ENCODE measurements around the gene TRIM2.

Gene TRIM2

DNA sequence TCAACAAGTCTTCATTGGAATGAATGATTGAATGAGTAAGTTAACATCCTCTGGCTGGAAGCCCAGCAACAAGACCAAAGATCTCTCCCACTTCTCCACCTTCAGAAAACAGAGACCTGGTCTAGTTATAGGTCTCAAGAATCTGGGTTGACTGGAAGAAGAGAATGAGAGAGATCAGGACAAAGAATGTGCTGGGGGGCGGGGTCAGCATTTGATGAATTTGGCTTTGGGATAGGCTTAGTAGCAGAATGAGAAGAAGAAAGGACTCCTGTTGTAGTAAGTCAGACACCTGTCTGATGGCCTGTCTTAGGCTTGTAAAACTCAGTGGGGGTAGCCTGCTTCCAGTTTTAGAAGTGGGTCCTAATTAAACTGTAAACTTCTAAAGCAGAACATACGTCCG, 51.0 kb downstream of the TRIM2 start:
- H3K79me2 ChIP-seq (ENCODE audit: insufficient read depth, low read depth), result no peaks in the 10 kb centered on the region
- peaks cover 14% of the 10 kb centered on the region for H3K4me1 ChIP-seq (ENCODE audit: low read depth, poor library complexity, severe bottlenecking)
- no peak overlapping the region for H2AFZ ChIP-seq (ENCODE audit: low read depth)
- H4K20me1 ChIP-seq (ENCODE audit: insufficient read depth), result no peaks in the 10 kb centered on the region
- H3K4me3 ChIP-seq (IDR thresholded peaks at IDR 0.05; ENCODE audit: insufficient read depth, low read depth, low read length), result no peak overlapping the region
- H3K9ac ChIP-seq, result no peak overlapping the region
- H3K27me3 ChIP-seq (ENCODE audit: insufficient read depth, low read depth), result no peaks in the 10 kb centered on the region
- no peak for TF ChIP-seq CTCF (conservative IDR thresholded peaks at IDR 0.05; ENCODE audit: low read depth, low read length)
- no peaks in the 10 kb centered on the region for H3K36me3 ChIP-seq (ENCODE audit: insufficient read depth)
- no peak overlapping the region for H3K4me2 ChIP-seq
- no peak overlapping the region for H3K27ac ChIP-seq

GRCh38 chr4:153257151-153257620, 52.9 kb downstream of the TRIM2 start:
- H3K27ac ChIP-seq, result no peak overlapping the region
- no peaks in the 10 kb centered on the region for H3K27me3 ChIP-seq (ENCODE audit: insufficient read depth, low read depth)
- H4K20me1 ChIP-seq (ENCODE audit: insufficient read depth), result no peaks in the 10 kb centered on the region
- H3K4me1 ChIP-seq (ENCODE audit: low read depth, poor library complexity, severe bottlenecking), result peaks cover 14% of the 10 kb centered on the region
- no peak for TF ChIP-seq CTCF (conservative IDR thresholded peaks at IDR 0.05; ENCODE audit: low read depth, low read length)
- no peaks in the 10 kb centered on the region for H3K79me2 ChIP-seq (ENCODE audit: insufficient read depth, low read depth)
- no peak overlapping the region for H3K4me2 ChIP-seq
- H3K4me3 ChIP-seq (IDR thresholded peaks at IDR 0.05; ENCODE audit: insufficient read depth, low read depth, low read length), result no peak overlapping the region
- H3K36me3 ChIP-seq (ENCODE audit: insufficient read depth), result no peaks in the 10 kb centered on the region
- H3K9ac ChIP-seq, result no peak overlapping the region
- no peak overlapping the region for H2AFZ ChIP-seq (ENCODE audit: low read depth)

GRCh38 chr4:153257991-153258390, 53.7 kb downstream of the TRIM2 start:
- no peak for TF ChIP-seq CTCF (conservative IDR thresholded peaks at IDR 0.05; ENCODE audit: low read depth, low read length)
- no peak overlapping the region for H3K4me2 ChIP-seq
- peaks cover 14% of the 10 kb centered on the region for H3K4me1 ChIP-seq (ENCODE audit: low read depth, poor library complexity, severe bottlenecking)
- no peak overlapping the region for H2AFZ ChIP-seq (ENCODE audit: low read depth)
- no peaks in the 10 kb centered on the region for H3K79me2 ChIP-seq (ENCODE audit: insufficient read depth, low read depth)
- no peaks in the 10 kb centered on the region for H3K27me3 ChIP-seq (ENCODE audit: insufficient read depth, low read depth)
- no peaks in the 10 kb centered on the region for H4K20me1 ChIP-seq (ENCODE audit: insufficient read depth)
- no peak overlapping the region for H3K4me3 ChIP-seq (IDR thresholded peaks at IDR 0.05; ENCODE audit: insufficient read depth, low read depth, low read length)
- H3K27ac ChIP-seq, result no peak overlapping the region
- H3K36me3 ChIP-seq (ENCODE audit: insufficient read depth), result no peaks in the 10 kb centered on the region
- no peak overlapping the region for H3K9ac ChIP-seq

DNA sequence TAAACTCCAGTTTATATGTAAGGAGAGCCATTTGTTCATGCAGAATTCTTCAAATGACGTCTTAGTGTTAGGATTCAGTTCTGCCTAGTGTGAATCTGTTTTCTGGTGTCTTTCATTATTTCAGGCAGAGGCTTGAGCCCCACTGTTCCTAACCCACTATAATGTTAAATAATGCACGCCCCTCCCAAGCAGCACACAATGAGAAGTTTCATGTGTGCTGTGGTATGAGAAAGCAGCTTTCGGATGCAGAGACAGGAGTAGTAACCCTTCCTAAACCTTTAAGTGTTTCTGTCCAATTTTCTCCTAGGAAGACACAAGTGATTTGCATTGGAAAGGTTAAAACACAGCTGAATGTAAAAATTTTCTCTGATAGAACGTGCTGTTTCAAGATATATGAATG, 54.5 kb downstream of the TRIM2 start:
- Histone ChIP-seq H3K4me3 (IDR thresholded peaks at IDR 0.05; ENCODE audit: insufficient read depth, low read depth, low read length) (no peak overlapping the region), H3K79me2 (ENCODE audit: insufficient read depth, low read depth) (no peaks in the 10 kb centered on the region), H3K27me3 (ENCODE audit: insufficient read depth, low read depth) (no peaks in the 10 kb centered on the region), H2AFZ (ENCODE audit: low read depth) (no peak overlapping the region), H3K9ac (no peak overlapping the region), H3K27ac (no peak overlapping the region), H3K4me1 (ENCODE audit: low read depth, poor library complexity, severe bottlenecking) (peaks cover 14% of the 10 kb centered on the region), H3K36me3 (ENCODE audit: insufficient read depth) (no peaks in the 10 kb centered on the region), H3K4me2 (no peak overlapping the region), H4K20me1 (ENCODE audit: insufficient read depth) (no peaks in the 10 kb centered on the region)
- no peak for TF ChIP-seq CTCF (conservative IDR thresholded peaks at IDR 0.05; ENCODE audit: low read depth, low read length)
